Stomach (tissue), 9 donors: Measurements from ENCODE around the gene SLC35B2. TPM values are rescaled to one million over a fixed set of nuclear protein-coding genes. Genes with fewer than 3 reads are reported as not detected.

Source experiments
- DNase-seq, 2 donors: peaks; one replicate each; pipeline versions ENCODE4 v3.0.0 to v3.0.0-alpha.2; 2013 to 2019
- H3K27ac ChIP-seq, 5 donors: fragments of 200-600 bp in 4 of 5; sonication (generic) in 4 of 5; one replicate each; pipeline ENCODE4 v1.5.1; 2013 to 2019; ENCODE audit warnings: mild to moderate bottlenecking in 1 of 5, moderate library complexity in 1 of 5
- H3K27me3 ChIP-seq, 3 donors: fragments of 200-600 bp; sonication (generic); one replicate each; pipeline ENCODE4 v1.5.1; 2017 to 2019; ENCODE audit warnings: mixed run types in 1 of 3
- H3K36me3 ChIP-seq, 4 donors: fragments of 200-600 bp; sonication (generic); 1 replicate in 3 of 4; 2 replicates in 1 of 4; pipeline ENCODE4 v1.5.1; 2016 to 2019
- H3K4me1 ChIP-seq, 4 donors: fragments of 200-600 bp; sonication (generic); one replicate each; pipeline ENCODE4 v1.5.1; 2016 to 2019
- H3K4me3 ChIP-seq, 4 donors: fragments of 200-600 bp; sonication (generic) in 3 of 4; one replicate each; pipeline ENCODE4 v1.5.1; 2016 to 2019; ENCODE audit warnings: mild to moderate bottlenecking in 1 of 4
- H3K9me3 ChIP-seq, 4 donors: fragments of 200-600 bp; sonication (generic); one replicate each; pipeline ENCODE4 v1.5.1; 2016 to 2019
- EP300 ChIP-seq: sonication (generic); formaldehyde crosslinking; IDR thresholded peaks from one replicate; pipeline ENCODE4 v1.6.1; 2017; ENCODE audit warnings: antibody characterized with exemption
- POLR2A ChIP-seq, 4 donors: fragments of 450-650 bp; IDR thresholded peaks; one replicate each; pipeline ENCODE4 v1.6.1; 2016; ENCODE audit warnings: antibody characterized with exemption in 4 of 4, control low read depth in 2 of 4, mild to moderate bottlenecking in 1 of 4, moderate library complexity in 1 of 4
- POLR2AphosphoS5 ChIP-seq, 3 donors: sonication (generic); formaldehyde crosslinking; IDR thresholded peaks; one replicate each; pipeline ENCODE4 v1.6.1; 2016; ENCODE audit warnings: antibody characterized with exemption in 3 of 3
- WGBS, 5 donors: extraction: QIAGEN DNeasy Blood & Tissue Kit in 3 of 5; methylation state at CpG; one replicate each; pipeline versions ENCODE4 v1.1.5 to v1.1.7; 2013 to 2018; 5-methylcytosine and 5-hydroxymethylcytosine counted together
- intact Hi-C: fragments of 100-400 bp; cut with DNase I; formaldehyde crosslinking; loops from one replicate; pipeline ENCODE4 v1.15.1; 2023; ENCODE audit warnings: low total_unique reads
- polyA plus RNA-seq, 3 donors: library from polyadenylated mRNA; stranded (reverse); fragments of 200-250 nt; gene quantifications; one replicate each; pipeline ENCODE4 v1.2.3, GENCODE V29; 2013
- total RNA-seq, 5 donors: library from RNA; depleted of rRNA; stranded (reverse); fragments of >200 nt; gene quantifications; one replicate each; pipeline versions ENCODE4 v1.1.0 to v1.2.3, GENCODE V29; 2014 to 2016
- TF ChIP-seq, protein P1 (sequence below), 7 experiments: fragments of 450-650 bp in 4 of 7; fragments of 200-600 bp in 3 of 7; sonication (generic) in 3 of 7; IDR thresholded peaks; one replicate each; pipeline ENCODE4 v1.5.1; 2016 to 2019; ENCODE audit warnings: antibody characterized with exemption in 7 of 7, control low read depth in 2 of 7, mild to moderate bottlenecking in 1 of 7
- donor health status: healthy with polysubstance abuse.
- donor health status: Bipolar disorder and iron deficiency.
- donor health status: healthy.

Gene SLC35B2
- total and polyA plus RNA-seq, 8 donors, result 1.4 to 60.1 (median 16.9) TPM

GRCh38 chr6:44262467-44263353 is 5.4 kb upstream of the SLC35B2 start:
- no peak for DNase-seq
- Histone ChIP-seq H3K4me1 (peaks cover 40 to 46% (median 41%) of the 10 kb centered on the region in 4 donors), H3K27me3 (no peaks in the 10 kb centered on the region), H3K27ac (peak overlapping the region in 4 of 5 donors; percentile 80 to 90 (median 88)), H3K4me3 (peak overlapping the region; percentile 63 to 87 (median 76)), H3K36me3 (peaks cover 17 to 39% (median 26%) of the 10 kb centered on the region in 4 donors), H3K9me3 (no peaks in the 10 kb centered on the region)
- 53 to 66% (median 54%) methylated on average over 6 to 7 of the region's 7 CpGs for WGBS, 5 donors
- TF ChIP-seq POLR2A (IDR thresholded peaks at IDR 0.05), result no peak
- TF ChIP-seq POLR2AphosphoS5 (IDR thresholded peaks at IDR 0.05), result no peak
- TF ChIP-seq, protein P1, sequence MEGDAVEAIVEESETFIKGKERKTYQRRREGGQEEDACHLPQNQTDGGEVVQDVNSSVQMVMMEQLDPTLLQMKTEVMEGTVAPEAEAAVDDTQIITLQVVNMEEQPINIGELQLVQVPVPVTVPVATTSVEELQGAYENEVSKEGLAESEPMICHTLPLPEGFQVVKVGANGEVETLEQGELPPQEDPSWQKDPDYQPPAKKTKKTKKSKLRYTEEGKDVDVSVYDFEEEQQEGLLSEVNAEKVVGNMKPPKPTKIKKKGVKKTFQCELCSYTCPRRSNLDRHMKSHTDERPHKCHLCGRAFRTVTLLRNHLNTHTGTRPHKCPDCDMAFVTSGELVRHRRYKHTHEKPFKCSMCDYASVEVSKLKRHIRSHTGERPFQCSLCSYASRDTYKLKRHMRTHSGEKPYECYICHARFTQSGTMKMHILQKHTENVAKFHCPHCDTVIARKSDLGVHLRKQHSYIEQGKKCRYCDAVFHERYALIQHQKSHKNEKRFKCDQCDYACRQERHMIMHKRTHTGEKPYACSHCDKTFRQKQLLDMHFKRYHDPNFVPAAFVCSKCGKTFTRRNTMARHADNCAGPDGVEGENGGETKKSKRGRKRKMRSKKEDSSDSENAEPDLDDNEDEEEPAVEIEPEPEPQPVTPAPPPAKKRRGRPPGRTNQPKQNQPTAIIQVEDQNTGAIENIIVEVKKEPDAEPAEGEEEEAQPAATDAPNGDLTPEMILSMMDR (IDR thresholded peaks at IDR 0.05), result no peak
- TF ChIP-seq EP300, result no peak
- intact Hi-C loops, result no loop called here

GRCh38 chr6:44261581-44261980 is 4.3 kb upstream of the SLC35B2 start:
- Histone ChIP-seq H3K27ac (no peak overlapping the region), H3K27me3 (no peaks in the 10 kb centered on the region), H3K9me3 (no peaks in the 10 kb centered on the region), H3K4me3 (no peak overlapping the region), H3K4me1 (peaks cover 43 to 52% (median 48%) of the 10 kb centered on the region in 4 donors), H3K36me3 (peaks cover 17 to 39% (median 26%) of the 10 kb centered on the region in 4 donors)
- TF ChIP-seq POLR2A (IDR thresholded peaks at IDR 0.05), result no peak
- TF ChIP-seq POLR2AphosphoS5 (IDR thresholded peaks at IDR 0.05), result no peak
- TF ChIP-seq, protein P1 (IDR thresholded peaks at IDR 0.05), result no peak
- no peak for TF ChIP-seq EP300
- no peak for DNase-seq
- intact Hi-C loops, result no loop called here
- WGBS, 5 donors, result 93 to 98% (median 97%) methylated on average over 8 of the region's 8 CpGs; no CpG with 5 or more reads in 1 of the 5 donors

GRCh38 chr6:44260451-44261297 is 3.3 kb upstream of the SLC35B2 start:
- Histone ChIP-seq H3K27me3 (no peaks in the 10 kb centered on the region), H3K4me1 (peaks cover 49 to 59% (median 57%) of the 10 kb centered on the region in 4 donors), H3K27ac (no peak overlapping the region), H3K4me3 (no peak overlapping the region), H3K9me3 (no peaks in the 10 kb centered on the region), H3K36me3 (peaks cover 17 to 41% (median 26%) of the 10 kb centered on the region in 4 donors)
- intact Hi-C loops, result no loop called here
- WGBS, 5 donors, result 93 to 95% (median 94%) methylated on average over 6 of the region's 6 CpGs
- no peak for TF ChIP-seq EP300
- TF ChIP-seq POLR2A (IDR thresholded peaks at IDR 0.05), result no peak
- TF ChIP-seq POLR2AphosphoS5 (IDR thresholded peaks at IDR 0.05), result no peak
- TF ChIP-seq, protein P1 (IDR thresholded peaks at IDR 0.05), result no peak
- DNase-seq, result no peak

DNA sequence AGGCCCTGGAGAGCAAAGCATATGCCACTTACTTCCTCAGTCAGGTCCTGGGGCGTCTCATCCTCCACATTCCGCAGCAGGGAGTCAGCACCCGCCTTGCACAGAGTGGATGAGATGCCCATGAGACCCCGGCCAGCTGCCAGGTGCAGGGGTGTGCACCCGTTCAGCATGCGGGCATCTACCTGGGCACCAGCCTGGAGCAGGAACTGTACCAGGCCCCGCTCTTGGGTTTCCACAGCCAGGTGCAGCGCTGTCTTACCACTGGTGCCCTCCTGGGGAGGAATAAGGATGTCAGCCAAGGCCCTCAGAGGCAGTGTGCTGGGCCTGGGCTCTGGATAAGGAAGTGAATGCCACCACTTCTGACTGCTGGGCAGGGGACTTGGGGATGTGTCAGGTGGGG is 2.7 kb upstream of the SLC35B2 start:
- intact Hi-C loops, result no loop called here
- no peak for DNase-seq
- WGBS, 5 donors, result 95 to 100% (median 98%) methylated on average over 2 to 8 of the region's 8 CpGs
- Histone ChIP-seq H3K4me3 (no peak overlapping the region), H3K27me3 (no peaks in the 10 kb centered on the region), H3K4me1 (peaks cover 48 to 65% (median 62%) of the 10 kb centered on the region in 4 donors), H3K9me3 (no peaks in the 10 kb centered on the region), H3K27ac (no peak overlapping the region), H3K36me3 (peaks cover 21 to 48% (median 33%) of the 10 kb centered on the region in 4 donors)
- TF ChIP-seq POLR2A (IDR thresholded peaks at IDR 0.05) (no peak), EP300 (no peak), POLR2AphosphoS5 (IDR thresholded peaks at IDR 0.05) (no peak)
- TF ChIP-seq, protein P1 (IDR thresholded peaks at IDR 0.05), result no peak
